ENCODE data around the gene LMO1.

Gene LMO1

GRCh38 chr11:8242499-8243280 lies 21.0 kb downstream of the LMO1 start:
- DNase-seq = peak; percentile 37

- no peak for DNase-seq
Observed at GRCh38 chr11:8242118-8242475, 21.6 kb downstream of the LMO1 start.

GRCh38 chr11:8241373-8242117 lies 22.1 kb downstream of the LMO1 start:
- no peak for DNase-seq

- DNase-seq = no peak
Observed at GRCh38 chr11:8239536-8240228, 24.0 kb downstream of the LMO1 start.

GRCh38 chr11:8239040-8239439 lies 24.6 kb downstream of the LMO1 start:
- DNase-seq = no peak

DNA sequence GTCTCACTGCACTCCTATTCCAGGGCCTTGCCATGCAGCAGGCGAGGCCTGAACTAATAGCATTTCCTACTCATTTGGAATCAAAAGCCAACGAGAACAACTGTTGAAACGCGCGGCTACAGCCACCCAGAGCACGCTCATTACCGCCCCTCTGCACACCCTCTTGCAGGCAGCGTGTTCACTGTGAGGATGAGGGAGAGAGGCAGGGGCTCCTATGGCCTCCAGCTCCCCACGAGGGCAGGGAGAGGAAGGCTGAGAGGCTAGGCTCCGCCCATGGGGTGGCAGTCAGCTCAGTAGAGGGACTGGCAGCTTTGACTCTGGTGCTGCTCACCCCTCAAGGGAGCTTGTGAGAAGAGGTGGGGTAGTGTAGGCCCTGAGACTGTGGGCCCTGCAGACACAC lies 26.2 kb downstream of the LMO1 start:
- DNase-seq = no peak

DNA sequence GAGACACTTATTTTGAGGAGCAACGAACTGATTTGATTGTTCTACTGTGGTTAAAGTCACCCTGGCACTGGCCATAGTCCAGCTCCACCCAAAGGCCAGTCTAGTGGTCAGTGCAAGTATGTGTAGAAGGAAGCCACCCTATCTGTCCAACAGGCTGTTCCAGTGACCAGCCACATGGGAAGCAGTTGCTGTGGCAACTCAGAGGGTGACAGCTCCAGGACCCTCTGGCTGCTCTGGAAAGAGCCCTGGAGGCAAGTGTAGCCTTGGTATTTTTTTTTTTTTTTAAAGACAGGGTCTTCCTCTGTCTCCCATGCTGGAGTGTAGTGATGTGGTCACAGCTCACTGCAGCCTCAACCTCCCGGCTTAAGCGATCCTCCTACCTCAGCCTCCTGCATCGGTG lies 27.8 kb downstream of the LMO1 start:
- no peak for DNase-seq

- DNase-seq = no peak
Observed at GRCh38 chr11:8234910-8235309, 28.8 kb downstream of the LMO1 start.

- DNase-seq = no peak
Observed at GRCh38 chr11:8234425-8234821, 29.3 kb downstream of the LMO1 start.

DNA sequence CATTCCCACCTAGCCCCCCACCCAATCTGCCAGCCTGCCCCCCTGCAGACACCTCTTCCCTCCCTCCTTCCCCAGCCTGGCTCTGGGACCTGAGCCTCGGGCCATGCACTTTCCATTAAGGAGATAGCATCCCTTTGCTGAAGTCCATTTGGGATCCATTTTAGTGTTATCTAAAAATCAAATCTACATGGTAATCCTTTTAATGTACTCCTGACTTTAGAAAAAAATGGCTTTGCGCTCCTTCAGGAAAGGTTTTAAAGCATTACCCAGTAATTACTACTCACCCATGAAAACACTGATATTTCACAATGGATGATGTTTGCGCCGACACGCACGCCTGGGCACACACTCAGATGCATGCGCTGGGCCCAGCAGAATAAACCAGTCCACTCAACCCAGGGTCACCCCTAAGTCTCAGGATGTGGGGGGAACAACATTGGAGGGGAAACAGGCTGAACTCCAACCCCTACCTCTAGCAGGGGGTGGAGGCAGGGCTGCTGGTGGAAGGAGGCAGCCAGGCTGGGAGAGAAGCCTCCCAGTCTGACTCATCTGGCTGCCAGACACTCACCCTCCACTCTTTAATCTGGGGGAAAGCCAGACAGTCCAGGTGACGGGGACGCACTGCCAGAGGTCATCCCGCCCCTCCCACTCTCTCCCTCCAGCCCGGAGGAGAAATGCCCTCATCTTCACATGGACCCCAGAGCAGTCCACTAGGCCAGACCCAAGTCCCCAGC lies 29.8 kb downstream of the LMO1 start:
- DNase-seq = no peak

DNA sequence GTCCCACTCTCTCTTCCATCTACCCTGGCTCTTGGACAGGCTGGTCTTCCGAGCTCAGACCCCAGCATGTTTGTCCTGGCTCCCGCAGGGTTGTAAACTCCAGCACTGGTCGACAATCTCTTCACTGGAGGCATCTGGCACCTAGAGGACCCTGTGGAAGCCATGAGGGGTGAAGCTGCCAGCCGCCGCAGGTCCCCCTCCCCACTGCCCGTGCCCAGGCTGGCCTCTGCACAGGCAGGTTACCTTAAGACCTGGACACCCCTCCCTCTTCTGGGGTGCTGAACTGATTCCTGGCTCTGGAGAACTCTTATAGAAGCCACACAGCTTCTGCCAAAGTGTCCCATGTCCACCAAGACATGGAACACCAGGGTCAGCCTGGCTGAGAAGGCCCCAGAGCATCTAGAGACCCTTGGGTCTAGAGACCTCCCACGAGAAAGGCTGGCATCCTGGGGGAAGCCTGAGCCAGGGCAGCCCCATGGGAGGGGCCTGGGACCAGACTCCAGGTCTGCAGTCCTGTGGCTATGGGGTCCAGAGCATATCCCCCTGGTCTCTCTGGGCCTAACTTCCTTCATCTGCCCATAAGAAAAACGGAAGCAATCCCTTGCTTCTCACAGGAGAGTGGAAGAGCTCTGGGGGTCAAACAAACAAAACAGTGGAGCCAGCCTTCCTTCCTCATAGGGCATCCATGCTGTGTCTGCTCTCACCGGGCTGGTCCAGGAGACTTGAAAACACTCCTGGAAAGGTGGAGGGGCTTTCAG lies 30.6 kb downstream of the LMO1 start:
- DNase-seq = no peak

- DNase-seq = no peak
Observed at GRCh38 chr11:8232414-8232813, 31.3 kb downstream of the LMO1 start.

DNA sequence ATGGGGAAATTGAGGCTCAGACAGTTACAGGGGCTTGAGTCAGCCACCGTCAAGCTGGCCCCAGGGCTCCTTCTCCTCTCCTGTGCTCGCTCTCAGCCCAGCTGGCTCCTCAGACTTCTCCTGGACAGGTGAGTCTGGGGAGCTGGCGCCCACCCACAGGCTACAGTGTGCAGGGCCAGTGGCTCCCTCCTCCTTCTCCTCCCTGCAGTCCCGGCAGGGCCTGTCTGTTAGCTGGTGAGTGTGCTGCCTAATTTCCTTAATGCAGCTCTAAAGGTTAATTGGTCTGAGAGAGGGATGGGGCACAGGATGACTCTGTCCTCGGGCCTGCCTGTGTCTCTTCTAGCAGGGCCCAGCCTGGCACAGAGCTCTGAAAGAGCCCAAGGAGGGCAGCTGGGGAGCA lies 31.7 kb downstream of the LMO1 start:
- DNase-seq = no peak

DNA sequence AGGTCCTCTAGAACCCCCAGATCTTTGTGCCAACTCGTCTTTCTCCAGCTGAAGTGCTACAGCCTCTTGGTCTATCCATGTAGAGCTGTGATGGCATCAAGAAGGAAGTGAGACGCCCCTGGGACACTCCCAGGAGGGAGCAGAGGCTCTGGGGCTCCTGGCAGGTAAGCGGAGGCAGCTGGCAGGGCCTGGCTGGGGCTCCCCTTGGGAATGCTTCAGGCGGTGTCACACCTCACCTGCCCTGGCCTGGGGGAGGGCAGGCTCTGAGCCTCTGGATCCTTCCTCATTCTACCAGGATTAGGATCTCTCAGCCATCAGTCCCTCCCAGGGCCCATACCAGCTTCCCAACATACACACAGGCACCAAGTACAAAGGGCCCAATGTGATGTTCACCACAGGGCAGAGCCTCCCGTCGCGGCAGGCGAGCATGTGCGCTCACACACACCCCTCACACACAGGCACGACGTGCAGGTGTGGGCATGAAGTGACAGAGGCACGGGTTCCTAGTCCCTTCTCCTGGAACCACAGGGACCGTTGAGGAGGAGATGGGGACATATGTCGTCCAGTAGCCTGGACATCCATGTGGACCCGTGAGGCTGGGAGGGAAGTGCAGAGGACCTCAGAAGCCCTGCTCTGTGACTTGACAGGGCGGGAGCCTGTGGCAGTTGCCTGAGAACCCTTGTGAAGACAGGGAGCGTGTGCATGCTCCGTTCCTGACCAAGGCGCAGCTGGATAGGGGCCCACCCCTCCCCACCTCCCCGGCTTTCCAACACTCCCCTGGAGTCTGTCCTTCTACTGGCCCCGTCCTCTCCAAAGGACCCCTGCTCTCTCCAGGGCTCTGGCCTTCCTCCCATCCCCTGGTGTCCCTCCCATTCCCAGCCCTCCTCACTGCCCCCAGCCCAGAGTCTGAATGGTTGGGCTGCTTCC lies 32.5 kb downstream of the LMO1 start:
- DNase-seq = no peak

- DNase-seq = no peak
Observed at GRCh38 chr11:8230178-8230859, 33.4 kb downstream of the LMO1 start.

GRCh38 chr11:8229299-8230177 lies 34.1 kb downstream of the LMO1 start:
- peak; percentile 78 for DNase-seq

GRCh38 chr11:8228231-8228630 lies 35.4 kb downstream of the LMO1 start:
- no peak for DNase-seq

DNA sequence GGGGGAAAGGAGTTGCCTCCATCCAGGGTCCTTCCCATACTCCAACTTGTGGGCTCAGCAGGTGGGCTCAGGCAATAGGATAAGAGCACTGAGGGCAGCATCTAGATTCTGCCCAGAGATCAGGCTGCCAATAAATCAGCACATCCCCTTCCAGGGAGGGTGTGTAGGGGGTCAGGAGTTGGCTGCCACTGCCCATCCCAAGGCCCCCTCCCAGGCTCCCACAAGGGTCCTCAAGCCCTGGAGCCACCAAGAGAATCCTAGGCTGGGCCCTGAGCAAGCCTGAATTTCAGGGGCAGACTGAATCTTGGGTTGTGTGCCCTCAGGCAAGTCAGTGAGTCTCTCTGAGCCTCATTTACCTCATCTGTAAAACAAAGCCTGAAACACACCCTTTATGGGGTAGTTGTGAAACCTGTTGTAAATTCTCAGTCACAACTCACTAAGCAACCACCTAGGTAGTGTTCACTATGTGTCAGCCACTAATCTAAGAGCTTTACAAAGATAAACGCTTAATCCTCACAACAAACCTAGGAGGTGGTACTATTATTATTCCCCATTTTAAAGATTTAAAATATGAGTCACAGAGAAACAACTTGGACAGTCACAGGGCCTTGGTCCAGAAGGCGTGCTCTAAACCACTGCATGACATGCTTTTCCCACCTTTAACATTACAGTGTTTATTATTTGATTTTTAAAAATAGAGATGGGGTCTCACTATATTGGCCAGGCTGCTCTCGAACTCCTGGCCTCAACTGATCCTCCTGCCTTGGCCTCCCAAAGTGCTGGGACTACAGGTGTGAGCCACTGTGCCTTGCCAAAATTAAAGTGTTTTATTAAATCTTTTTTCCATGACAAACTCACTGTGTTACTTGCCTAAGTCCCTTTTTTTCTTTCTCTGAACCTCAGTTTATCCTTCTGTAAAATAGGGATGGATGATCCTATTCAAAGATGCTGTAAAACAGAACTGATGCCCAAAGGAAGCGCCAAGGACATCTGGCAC lies 36.2 kb downstream of the LMO1 start:
- DNase-seq = no peak
